IPS-18a (cell line): ENCODE data around the gene TTLL11.
"Not testable (repeated sequence)": the region's sequence is repeated elsewhere in the genome, so short reads cannot be mapped to it uniquely, and the experiment has no call there.

Source experiments
- H3K27ac ChIP-seq: one replicate; pipeline ENCODE4 v1.5.1; 2013; ENCODE audit warnings: low read length
- H3K27me3 ChIP-seq: one replicate; pipeline ENCODE4 v1.6.1; 2013; ENCODE audit warnings: mild to moderate bottlenecking, low read length; ENCODE audit not compliant: control insufficient read depth, insufficient read depth
- H3K36me3 ChIP-seq: one replicate; pipeline ENCODE4 v1.6.1; 2013; ENCODE audit warnings: low read depth, low read length; ENCODE audit not compliant: control insufficient read depth
- H3K4me1 ChIP-seq: one replicate; pipeline ENCODE4 v1.6.1; 2013; ENCODE audit warnings: low read depth, low read length; ENCODE audit not compliant: control insufficient read depth
- H3K4me3 ChIP-seq: one replicate; pipeline ENCODE4 v1.5.1; 2013; ENCODE audit warnings: low read length
- H3K9ac ChIP-seq: one replicate; pipeline ENCODE4 v1.6.1; 2013; ENCODE audit warnings: mild to moderate bottlenecking, low read length, moderate library complexity
- H3K9me3 ChIP-seq: one replicate; pipeline ENCODE4 v1.6.1; 2013; ENCODE audit warnings: low read depth, low read length; ENCODE audit not compliant: control insufficient read depth

Gene TTLL11

DNA sequence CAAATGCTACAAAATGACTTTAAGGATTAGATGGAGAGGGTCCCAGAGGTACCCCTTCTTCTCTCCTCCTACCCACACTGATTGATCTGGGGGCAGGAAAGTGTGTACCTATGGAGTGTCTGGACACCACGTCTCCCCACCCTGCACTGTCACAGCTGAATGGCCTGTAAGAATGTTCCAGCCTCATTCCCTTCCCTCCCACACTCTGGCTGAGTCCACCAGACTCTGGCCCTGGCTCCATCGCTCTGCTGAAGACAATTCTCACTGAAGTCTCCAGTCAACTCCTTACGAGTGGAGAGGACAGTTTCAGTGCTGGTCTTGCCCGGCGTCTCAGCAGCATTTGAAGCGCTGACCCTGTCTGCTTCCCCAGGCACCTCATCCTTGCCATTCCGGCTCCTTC, 105.8 kb downstream of the TTLL11 start:
- Histone ChIP-seq H3K36me3 (no peaks in the 10 kb centered on the region), H3K4me3 (no peak overlapping the region), H3K4me1 (no peaks in the 10 kb centered on the region), H3K27ac (no peak overlapping the region), H3K9me3 (no peaks in the 10 kb centered on the region), H3K27me3 (no peaks in the 10 kb centered on the region), H3K9ac (no peak overlapping the region)

DNA sequence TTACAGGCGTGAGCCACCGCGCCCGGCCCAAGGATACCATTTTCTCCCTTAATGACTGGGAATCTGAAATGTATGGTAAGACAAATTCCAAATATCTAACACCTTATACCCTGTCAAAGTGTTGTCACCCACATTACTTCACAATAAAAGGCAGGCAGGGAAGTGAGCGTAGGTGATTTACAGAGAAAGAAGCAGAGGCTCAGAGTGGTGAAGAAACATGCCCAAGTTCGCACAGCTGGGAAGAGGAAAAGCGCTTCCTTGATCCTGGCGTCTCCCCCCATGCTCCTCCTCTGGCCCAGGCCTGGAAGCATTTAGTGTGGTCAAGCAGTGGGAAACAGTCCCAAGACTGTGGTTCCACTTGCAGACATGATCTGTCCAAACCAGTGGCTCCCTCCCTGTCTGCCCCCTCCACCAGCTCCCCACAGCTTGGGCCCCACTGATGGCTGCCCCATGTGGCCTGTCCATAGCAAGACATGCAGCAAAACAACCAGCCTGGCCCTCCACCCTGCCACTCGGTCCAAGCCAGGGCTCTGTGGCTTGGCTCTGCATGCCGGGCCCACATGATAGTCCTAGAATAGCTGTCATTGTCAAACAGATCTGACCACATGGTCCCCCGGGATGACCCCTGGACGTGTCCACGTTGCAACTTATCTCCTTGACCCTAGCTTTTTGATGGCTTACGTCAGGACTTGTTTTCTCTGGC, 107.2 kb downstream of the TTLL11 start:
- H3K4me3 ChIP-seq, result no peak overlapping the region
- H3K9ac ChIP-seq, result no peak overlapping the region
- no peaks in the 10 kb centered on the region for H3K27me3 ChIP-seq
- no peak overlapping the region for H3K27ac ChIP-seq
- no peaks in the 10 kb centered on the region for H3K9me3 ChIP-seq
- H3K36me3 ChIP-seq, result no peaks in the 10 kb centered on the region
- H3K4me1 ChIP-seq, result no peaks in the 10 kb centered on the region

DNA sequence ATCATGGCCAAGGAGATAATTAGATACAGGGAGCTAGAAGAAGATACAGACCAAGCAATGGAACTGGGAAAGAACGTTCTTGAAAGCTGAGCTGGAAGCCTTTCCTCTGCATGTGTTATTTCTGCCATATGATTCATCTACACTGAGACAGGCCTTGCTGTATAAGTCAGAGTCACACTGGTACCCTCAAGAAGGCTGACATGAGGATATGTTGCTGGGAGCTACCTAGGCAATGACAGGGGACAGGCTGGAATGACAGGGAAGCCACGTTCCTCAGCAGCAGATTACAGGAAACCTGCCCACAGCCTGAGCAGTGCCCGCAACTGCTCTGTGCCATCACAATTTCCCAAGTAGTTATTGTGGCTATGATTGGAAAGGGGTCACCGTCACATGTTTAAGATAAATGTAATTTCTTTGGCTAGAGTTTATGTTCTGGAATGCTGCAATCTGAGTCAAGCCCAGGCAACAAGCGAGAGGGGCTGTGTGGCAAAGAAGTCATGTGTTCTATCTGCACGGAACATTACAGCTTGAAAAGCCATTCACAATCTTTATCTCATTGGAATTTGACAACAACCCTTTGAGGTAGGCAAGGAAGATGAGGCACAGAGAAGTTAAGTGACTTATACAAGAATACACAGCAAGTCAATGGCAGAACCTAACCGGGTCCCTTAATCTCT, 108.2 kb downstream of the TTLL11 start:
- H3K27ac ChIP-seq, result no peak overlapping the region
- no peak overlapping the region for H3K4me3 ChIP-seq
- H3K27me3 ChIP-seq, result no peaks in the 10 kb centered on the region
- no peak overlapping the region for H3K9ac ChIP-seq
- no peaks in the 10 kb centered on the region for H3K36me3 ChIP-seq
- H3K9me3 ChIP-seq, result no peaks in the 10 kb centered on the region
- no peaks in the 10 kb centered on the region for H3K4me1 ChIP-seq

DNA sequence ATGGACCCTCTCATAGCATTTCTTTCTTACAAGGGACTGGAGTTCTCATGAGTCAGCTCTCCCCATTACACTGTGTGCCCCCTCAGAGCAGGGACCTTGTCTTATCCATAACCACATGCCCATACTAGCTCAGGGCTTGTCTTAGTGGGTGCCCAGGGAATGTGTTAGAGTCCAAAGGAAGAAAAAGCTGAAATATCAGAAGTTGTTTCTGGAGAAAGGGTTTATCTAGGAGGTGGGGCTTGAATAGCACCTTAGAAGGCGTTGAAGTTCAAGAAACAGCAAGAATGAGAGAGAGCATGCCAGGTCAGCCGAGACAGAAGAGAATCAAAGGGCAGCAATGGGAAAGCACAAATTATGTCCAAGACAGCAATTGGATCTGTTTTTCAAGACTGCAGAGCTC, 109.4 kb downstream of the TTLL11 start:
- H3K27ac ChIP-seq, result no peak overlapping the region
- H3K4me1 ChIP-seq, result no peaks in the 10 kb centered on the region
- H3K9ac ChIP-seq, result no peak overlapping the region
- no peaks in the 10 kb centered on the region for H3K36me3 ChIP-seq
- H3K4me3 ChIP-seq, result no peak overlapping the region
- H3K9me3 ChIP-seq, result no peaks in the 10 kb centered on the region
- H3K27me3 ChIP-seq, result no peaks in the 10 kb centered on the region

DNA sequence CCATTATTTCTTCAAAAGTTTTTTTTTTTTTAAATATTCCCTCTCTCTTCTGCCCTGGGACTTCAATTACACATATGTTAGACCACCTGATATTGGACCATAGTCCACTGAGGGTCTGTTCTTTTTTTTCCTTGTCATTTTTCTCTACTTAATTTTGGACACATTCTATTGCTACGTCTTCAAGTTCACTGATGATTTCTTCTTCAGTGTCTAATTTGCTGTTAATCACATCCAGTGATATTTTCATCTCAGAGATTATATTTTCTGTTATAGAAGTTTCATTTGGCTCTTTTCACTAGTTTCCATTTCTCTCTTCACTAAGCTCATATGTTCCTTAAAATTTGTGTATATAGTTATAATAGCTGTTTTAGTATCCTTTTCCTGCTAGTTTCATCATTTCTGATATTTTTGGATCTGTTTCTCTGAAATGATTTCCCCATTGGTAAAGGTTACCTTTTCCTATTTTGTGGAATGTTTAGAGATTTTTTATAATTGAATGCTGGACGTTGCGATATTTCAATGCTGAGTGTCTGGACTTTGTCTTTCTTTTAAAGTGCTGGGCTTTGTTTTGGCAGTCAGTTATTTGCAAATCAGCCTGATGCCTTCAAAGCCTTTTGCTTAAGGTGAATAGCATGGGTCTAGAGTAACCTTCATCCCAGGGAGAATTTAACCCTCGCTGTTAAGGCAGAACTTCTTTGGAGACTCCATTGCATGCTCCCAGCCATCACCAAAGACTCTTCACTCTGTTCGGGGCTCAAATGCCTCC, 111.8 kb downstream of the TTLL11 start:
- H3K27me3 ChIP-seq, result no peaks in the 10 kb centered on the region
- H3K36me3 ChIP-seq, result no peaks in the 10 kb centered on the region
- no peaks in the 10 kb centered on the region for H3K9me3 ChIP-seq
- no peak overlapping the region for H3K4me3 ChIP-seq
- no peak overlapping the region for H3K9ac ChIP-seq
- H3K4me1 ChIP-seq, result no peaks in the 10 kb centered on the region
- no peak overlapping the region for H3K27ac ChIP-seq

DNA sequence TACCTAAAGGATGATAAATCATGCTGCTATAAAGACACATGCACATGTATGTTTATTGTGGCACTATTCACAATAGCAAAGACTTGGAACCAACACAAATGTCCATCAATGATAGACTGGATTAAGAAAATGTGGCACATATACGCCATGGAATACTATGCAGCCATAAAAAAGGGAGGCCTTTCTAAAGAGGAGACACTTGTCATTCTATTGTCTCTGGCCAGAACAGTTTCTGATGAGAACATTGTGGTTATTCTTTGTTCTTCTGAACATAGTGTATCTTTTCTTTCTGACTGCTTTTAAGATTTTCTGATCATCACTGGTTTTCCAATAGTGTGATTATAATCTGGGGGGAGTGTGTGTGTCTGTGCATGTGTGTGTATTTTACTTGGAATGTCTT, 112.4 kb downstream of the TTLL11 start:
- H3K4me1 ChIP-seq, H3K27me3 ChIP-seq, H3K36me3 ChIP-seq, H3K27ac ChIP-seq, H3K9me3 ChIP-seq, H3K9ac ChIP-seq, H3K4me3 ChIP-seq: not testable (repeated sequence)

DNA sequence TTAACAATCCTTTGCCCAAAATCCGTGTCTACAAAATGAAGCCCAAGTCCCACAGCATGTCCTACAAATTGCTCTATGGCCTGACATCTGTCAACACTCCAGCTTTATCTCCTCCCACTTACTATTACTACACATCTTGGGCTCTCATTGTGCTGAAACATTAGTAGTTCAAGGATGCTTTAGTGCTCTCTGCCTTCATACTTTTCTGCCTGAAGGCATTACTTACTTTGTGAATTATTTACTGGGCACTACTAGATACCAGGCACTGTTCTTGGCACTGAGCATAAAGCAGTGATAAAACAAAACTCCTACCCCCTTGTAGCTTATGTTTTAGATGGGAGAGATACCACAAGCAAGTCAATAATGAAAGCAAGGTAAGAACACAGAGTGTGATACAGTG, 113.4 kb downstream of the TTLL11 start:
- H3K9me3 ChIP-seq, result no peaks in the 10 kb centered on the region
- H3K27me3 ChIP-seq, result no peaks in the 10 kb centered on the region
- no peaks in the 10 kb centered on the region for H3K36me3 ChIP-seq
- H3K4me1 ChIP-seq, result no peaks in the 10 kb centered on the region
- H3K4me3 ChIP-seq, result no peak overlapping the region
- no peak overlapping the region for H3K27ac ChIP-seq
- no peak overlapping the region for H3K9ac ChIP-seq

DNA sequence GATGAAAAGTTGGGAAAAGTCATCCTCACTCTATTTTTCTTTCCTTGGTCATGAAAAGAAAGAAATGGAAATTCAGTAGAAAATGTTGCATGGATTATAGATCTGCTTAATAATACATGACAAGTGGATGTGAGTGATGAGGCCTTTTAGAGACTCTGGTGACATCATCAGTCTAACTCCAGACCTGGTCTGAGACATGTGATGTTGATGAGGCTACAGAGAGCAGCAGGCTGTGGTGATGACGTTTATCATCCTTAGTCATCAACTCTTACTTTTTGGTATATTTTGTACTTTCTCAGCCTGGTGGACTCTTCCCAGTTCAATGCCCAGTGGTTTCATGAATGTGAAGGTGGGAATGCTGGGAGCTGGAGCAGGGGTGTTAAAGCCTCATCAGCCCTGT, 116.4 kb downstream of the TTLL11 start:
- no peak overlapping the region for H3K27ac ChIP-seq
- no peaks in the 10 kb centered on the region for H3K27me3 ChIP-seq
- H3K9ac ChIP-seq, result no peak overlapping the region

DNA sequence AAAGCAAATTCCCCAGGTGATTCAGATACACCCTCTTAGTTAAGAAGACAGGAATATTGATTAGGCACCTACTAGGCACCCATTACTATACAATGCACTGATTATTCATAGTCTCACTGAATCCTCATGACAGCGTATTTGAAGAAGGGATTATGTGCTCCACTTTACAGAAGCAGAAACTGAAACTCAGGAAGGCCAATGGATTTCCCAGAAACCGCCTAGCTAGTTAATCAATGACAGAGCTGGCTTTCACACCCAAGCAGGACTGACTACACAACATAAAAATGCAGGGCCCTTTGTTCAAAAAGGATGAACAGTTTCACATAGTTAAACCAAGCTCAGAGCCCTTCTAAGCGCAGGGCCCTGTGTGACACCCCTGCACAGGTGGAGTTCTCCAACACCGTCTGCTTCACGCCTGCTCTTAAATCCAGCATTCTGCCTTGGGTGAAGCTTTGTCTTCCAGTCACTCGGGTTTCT, 117.3 kb downstream of the TTLL11 start:
- Histone ChIP-seq H3K4me1 (no peaks in the 10 kb centered on the region), H3K4me3 (no peak overlapping the region), H3K27ac (no peak overlapping the region), H3K36me3 (no peaks in the 10 kb centered on the region), H3K9me3 (no peaks in the 10 kb centered on the region), H3K27me3 (no peaks in the 10 kb centered on the region), H3K9ac (no peak overlapping the region)

More for the DNA sequence above, 116.4 kb downstream of the TTLL11 start:
- H3K4me3 ChIP-seq, result no peak overlapping the region
- H3K9me3 ChIP-seq, result no peaks in the 10 kb centered on the region
- H3K36me3 ChIP-seq, result no peaks in the 10 kb centered on the region
- H3K4me1 ChIP-seq, result no peaks in the 10 kb centered on the region

DNA sequence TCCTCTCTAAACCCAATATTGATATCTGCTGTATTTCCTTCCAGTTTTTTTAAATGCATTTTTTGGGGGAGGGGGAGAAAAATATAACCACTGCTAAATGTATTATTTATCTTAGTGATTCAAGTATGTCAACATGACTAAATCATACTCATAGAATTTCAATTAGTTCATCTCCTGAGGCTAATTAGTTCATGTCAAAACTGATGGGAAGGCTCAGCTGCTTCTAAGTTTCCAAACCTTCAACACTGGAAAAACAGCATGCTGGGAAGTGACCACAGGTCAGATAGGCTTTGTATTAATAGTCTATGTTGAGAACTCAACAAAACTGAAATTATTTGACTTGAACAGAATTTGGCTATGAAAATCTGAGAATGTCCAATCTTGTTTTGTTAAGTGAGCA, 118.7 kb downstream of the TTLL11 start:
- Histone ChIP-seq H3K9me3 (no peaks in the 10 kb centered on the region), H3K9ac (no peak overlapping the region), H3K4me1 (no peaks in the 10 kb centered on the region), H3K27ac (no peak overlapping the region), H3K27me3 (no peaks in the 10 kb centered on the region), H3K4me3 (no peak overlapping the region), H3K36me3 (no peaks in the 10 kb centered on the region)

DNA sequence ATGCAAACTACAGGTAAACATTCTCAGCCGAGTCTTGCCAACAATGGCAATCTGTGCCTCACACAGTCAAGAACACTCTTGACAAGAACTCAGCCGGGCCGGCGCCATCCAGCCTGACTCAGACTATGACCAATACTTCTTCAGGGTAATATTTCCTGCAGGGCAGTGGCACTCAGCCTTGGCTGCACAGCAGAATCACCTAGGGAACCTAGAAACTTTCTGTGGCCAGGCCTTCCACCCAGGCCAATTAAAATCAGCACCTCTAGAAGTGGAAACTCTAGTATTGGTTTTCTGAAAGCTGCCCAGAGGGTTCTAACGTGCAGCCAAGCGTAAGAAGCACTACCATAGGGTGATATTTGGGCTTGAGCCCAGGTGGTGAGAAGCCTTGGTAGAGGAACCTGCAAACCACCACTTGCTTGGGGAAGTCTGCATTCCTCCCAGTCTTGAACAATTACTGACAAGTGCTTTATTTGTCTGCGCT, 120.6 kb downstream of the TTLL11 start:
- Histone ChIP-seq H3K9ac (no peak overlapping the region), H3K4me3 (no peak overlapping the region), H3K4me1 (no peaks in the 10 kb centered on the region), H3K9me3 (no peaks in the 10 kb centered on the region), H3K36me3 (no peaks in the 10 kb centered on the region), H3K27ac (no peak overlapping the region), H3K27me3 (no peaks in the 10 kb centered on the region)
